ENCODE results near the gene WNT3A.

Gene WNT3A

GRCh38 chr1:228000836-228001563, 5.8 kb upstream of the WNT3A start:
- Histone ChIP-seq H3K27me3 (replicated peaks) (peaks cover 26% of the 10 kb centered on the region), H3K36me3 (replicated peaks) (no peaks in the 10 kb centered on the region), H3K27ac (no peak overlapping the region), H3K4me3 (ENCODE audit: low read depth, low read length) (no peak overlapping the region)
- in situ Hi-C loops (cut with HindIII; ENCODE audit: low pct_ligation_motif_present, low sequenced_read_pairs) = no loop called here
- DNase-seq = no peak
- TF ChIP-seq CTCF (IDR thresholded peaks at IDR 0.05; ENCODE audit: low read depth, low read length, missing control alignments) = no peak

GRCh38 chr1:228001738-228002535, 4.9 kb upstream of the WNT3A start:
- Histone ChIP-seq H3K27ac (no peak overlapping the region), H3K27me3 (replicated peaks) (peaks cover 33% of the 10 kb centered on the region), H3K36me3 (replicated peaks) (no peaks in the 10 kb centered on the region), H3K4me3 (ENCODE audit: low read depth, low read length) (no peak overlapping the region)
- in situ Hi-C loops (cut with HindIII; ENCODE audit: low pct_ligation_motif_present, low sequenced_read_pairs) = no loop called here
- TF ChIP-seq CTCF (IDR thresholded peaks at IDR 0.05; ENCODE audit: low read depth, low read length, missing control alignments) = no peak
- DNase-seq = no peak

- DNase-seq = no peak
- no peak overlapping the region for H3K27ac ChIP-seq
- peaks cover 41% of the 10 kb centered on the region for H3K27me3 ChIP-seq (replicated peaks)
- in situ Hi-C loops (cut with HindIII; ENCODE audit: low pct_ligation_motif_present, low sequenced_read_pairs) = no loop called here
- H3K4me3 ChIP-seq (ENCODE audit: low read depth, low read length) = no peak overlapping the region
- no peak for TF ChIP-seq CTCF (IDR thresholded peaks at IDR 0.05; ENCODE audit: low read depth, low read length, missing control alignments)
- H3K36me3 ChIP-seq (replicated peaks) = no peaks in the 10 kb centered on the region
These were observed 4.0 kb upstream of the WNT3A start for GRCh38 chr1:228002792-228003191.

- Histone ChIP-seq H3K27ac (no peak overlapping the region), H3K36me3 (replicated peaks) (no peaks in the 10 kb centered on the region), H3K4me3 (ENCODE audit: low read depth, low read length) (no peak overlapping the region), H3K27me3 (replicated peaks) (peaks cover 50% of the 10 kb centered on the region)
- in situ Hi-C loops (cut with HindIII; ENCODE audit: low pct_ligation_motif_present, low sequenced_read_pairs) = no loop called here
- no peak for TF ChIP-seq CTCF (IDR thresholded peaks at IDR 0.05; ENCODE audit: low read depth, low read length, missing control alignments)
- no peak for DNase-seq
These were observed 3.1 kb upstream of the WNT3A start for GRCh38 chr1:228003461-228004330.

- no peak for DNase-seq
- no peak overlapping the region for H3K27ac ChIP-seq
- TF ChIP-seq CTCF (IDR thresholded peaks at IDR 0.05; ENCODE audit: low read depth, low read length, missing control alignments) = peak; percentile 63
- in situ Hi-C loops (cut with HindIII; ENCODE audit: low pct_ligation_motif_present, low sequenced_read_pairs) = no loop called here
- no peaks in the 10 kb centered on the region for H3K36me3 ChIP-seq (replicated peaks)
- no peak overlapping the region for H3K4me3 ChIP-seq (ENCODE audit: low read depth, low read length)
- H3K27me3 ChIP-seq (replicated peaks) = peaks cover 57% of the 10 kb centered on the region
These were observed 2.4 kb upstream of the WNT3A start for GRCh38 chr1:228004331-228004855.

Measured in brain microvascular endothelial cell (primary cell).